Measurements from ENCODE around the gene RPLP1.

- TF ChIP-seq CTCF (IDR thresholded peaks at IDR 0.05; ENCODE audit: low read depth, low read length, poor library complexity, severe bottlenecking) (no peak), EZH2phosphoT487 (IDR thresholded peaks at IDR 0.05; ENCODE audit: borderline replicate concordance, low read length) (no peak)
These were observed 31.1 kb upstream of the RPLP1 start for GRCh38 chr15:69421498-69421897.

All from DOHH2 (cell line).